H1 (cell line): ENCODE data around the gene LDLRAD4. TPM values are rescaled to one million over a fixed set of nuclear protein-coding genes. Genes with fewer than 3 reads are reported as not detected.

Experiments
- BCL11A ChIP-seq, 2 experiments: IDR thresholded peaks; one replicate each; pipeline ENCODE4 v1.6.1; 2011; ENCODE audit warnings: low read depth in 2 of 2, low read length in 2 of 2, mild to moderate bottlenecking in 2 of 2
- JUN ChIP-seq: IDR thresholded peaks from 2 replicates; pipeline ENCODE4 v1.6.1; 2011; ENCODE audit warnings: low read depth, mild to moderate bottlenecking, improper control_type of control experiment, low read length
- KDM1A ChIP-seq: fragments of 200-600, 300-600 bp; sonication (generic); IDR thresholded peaks from 2 replicates; pipeline ENCODE4 v1.7.1; 2016; ENCODE audit warnings: mild to moderate bottlenecking, low read length, borderline replicate concordance
- RFX5 ChIP-seq: IDR thresholded peaks from 2 replicates; pipeline ENCODE4 v1.6.1; 2011; ENCODE audit warnings: low read depth, low read length, improper control_type of control experiment, borderline replicate concordance
- ZNF274 ChIP-seq: IDR thresholded peaks from 2 replicates; pipeline ENCODE4 v1.7.0; 2012; ENCODE audit warnings: low read length, borderline replicate concordance; ENCODE audit errors: extremely low read depth
- polyA plus RNA-seq, 7 experiments: library from polyadenylated mRNA; depleted of rRNA in 3 of 7; stranded (reverse) in 5 of 7; unstranded in 2 of 7; fragments of >200 nt in 5 of 7; fragments of 200-250 nt in 2 of 7; gene quantifications; 1 replicate in 5 of 7; 2 replicates in 1 of 7; 4 replicates in 1 of 7; pipeline versions ENCODE4 v1.2.1 to v1.2.3, GENCODE V29; 2011 to 2013; ENCODE audit warnings: missing spikeins in 2 of 7, mixed read lengths in 2 of 7
- total RNA-seq: library from RNA; stranded (reverse); fragmentation: NEBNext Ultra II Directional; extraction: Animal tissue kit (Norgen Biotek cat#: 25700); gene quantifications from 2 replicates; pipeline ENCODE4 v1.2.1, GENCODE V29; 2021
- TF ChIP-seq, protein P1 (sequence below): IDR thresholded peaks from 2 replicates; pipeline ENCODE4 v1.6.1; 2012; ENCODE audit warnings: inconsistent platforms

The LDLRAD4 gene
- total and polyA plus RNA-seq, 2 of the 8 experiments (the other 6 are each of a cell fraction or from before 2014, with no cell fraction given) = 0.77 to 1.4 TPM

- TF ChIP-seq ZNF274 (no peak), RFX5 (no peak), BCL11A (IDR thresholded peaks at IDR 0.05; ENCODE audit: low read depth in 2 of 2, low read length in 2 of 2) (no peak), KDM1A (no peak), JUN (no peak)
- TF ChIP-seq, protein P1, sequence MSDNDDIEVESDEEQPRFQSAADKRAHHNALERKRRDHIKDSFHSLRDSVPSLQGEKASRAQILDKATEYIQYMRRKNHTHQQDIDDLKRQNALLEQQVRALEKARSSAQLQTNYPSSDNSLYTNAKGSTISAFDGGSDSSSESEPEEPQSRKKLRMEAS = no peak
These were observed 60.9 kb downstream of the LDLRAD4 start (continued) for GRCh38 chr18:13279181-13280069.
